Umbilical cord (tissue), 2 donors: ENCODE results near the gene DYRK2. TPM values are rescaled to one million over a fixed set of nuclear protein-coding genes. Genes with fewer than 3 reads are reported as not detected.

ENCODE experiments used
- DNase-seq: peaks from one replicate; pipeline ENCODE4 v3.0.0-alpha.2; 2015; ENCODE audit warnings: low spot score
- total RNA-seq: library from RNA; depleted of rRNA; stranded (reverse); fragments of >200 nt; gene quantifications from one replicate; pipeline ENCODE4 v1.2.3, GENCODE V29; 2014; ENCODE audit warnings: low replicate concordance; ENCODE audit not compliant: insufficient read depth

The DYRK2 gene
- total RNA-seq = 38.3 TPM

DNA sequence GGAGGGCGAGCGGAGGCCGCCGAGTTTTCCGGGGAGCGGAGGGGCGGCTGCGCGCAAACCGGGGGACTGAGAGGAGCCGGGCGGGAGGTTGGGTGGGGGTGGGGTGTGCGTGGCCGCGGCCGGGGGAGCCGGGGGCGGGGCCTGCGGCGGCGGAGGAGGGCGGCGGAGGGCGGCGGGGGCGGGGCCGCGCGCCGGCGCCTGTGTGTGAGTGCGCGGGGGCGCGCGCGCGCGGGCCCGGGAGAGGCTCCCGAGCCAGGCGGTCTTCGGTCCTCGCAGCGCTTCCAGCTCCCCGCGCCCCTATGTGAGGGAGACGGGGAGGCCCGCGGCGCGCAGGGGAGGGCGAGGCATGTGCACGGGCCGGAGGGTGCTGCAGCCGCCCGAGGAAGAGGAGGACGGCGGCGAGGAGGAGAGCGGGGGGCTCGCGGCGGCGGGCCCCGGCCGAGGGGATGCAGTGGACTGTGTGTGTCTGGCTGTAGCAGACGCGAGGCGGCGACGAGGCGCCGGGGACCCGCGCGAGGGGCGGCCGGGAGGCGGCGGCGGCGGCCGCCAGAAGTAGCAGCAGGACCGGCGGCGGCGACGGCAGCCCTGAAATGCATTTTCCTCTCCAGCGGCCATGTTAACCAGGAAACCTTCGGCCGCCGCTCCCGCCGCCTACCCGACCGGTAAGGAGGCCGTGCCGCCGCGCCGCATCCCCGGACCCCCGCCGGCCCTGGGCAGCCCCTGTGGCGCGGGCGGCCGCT, at the start of gene DYRK2:
Gene DYRK2, plus strand, starts transcription at position 225 of the 740 bp plus-strand sequence. Its CDS starts 389 bp downstream, at position 614.
- peak; percentile 88 for DNase-seq

GRCh38 chr12:67599691-67600090, 48.9 kb upstream of the DYRK2 start:
- no peak for DNase-seq

- no peak for DNase-seq
Observed at GRCh38 chr12:67601126-67601525, 47.4 kb upstream of the DYRK2 start.

DNA sequence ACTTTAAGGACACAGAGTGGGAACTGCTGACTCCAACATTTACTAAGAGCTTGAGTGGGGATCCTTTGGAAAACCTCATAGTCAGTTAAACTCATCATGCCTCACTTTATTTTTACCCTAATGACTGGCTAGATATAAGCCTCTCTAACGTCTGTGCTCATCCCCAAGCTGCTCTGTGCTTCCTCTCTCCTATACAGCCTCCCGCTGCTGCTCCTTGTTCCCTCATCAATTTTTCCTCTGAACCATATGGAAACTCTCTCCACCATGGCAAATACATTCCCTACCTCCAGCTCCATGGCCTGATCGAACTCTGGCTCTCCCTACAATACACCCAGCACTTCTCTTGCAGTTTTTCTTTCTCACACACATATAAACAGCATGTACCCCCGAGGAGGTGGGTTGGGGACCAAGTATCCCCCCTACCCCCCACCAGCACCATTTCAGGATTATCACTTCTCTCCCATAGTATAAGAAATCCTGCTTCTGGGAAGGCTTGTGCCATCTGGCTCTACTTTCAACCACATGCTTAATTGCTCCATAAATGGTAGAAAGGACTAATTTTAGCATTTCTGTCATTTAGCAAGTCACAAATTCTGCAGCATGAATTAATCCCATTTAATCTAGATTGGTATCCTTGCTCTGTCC, 39.2 kb upstream of the DYRK2 start:
- DNase-seq = no peak

GRCh38 chr12:67613040-67613439, 35.5 kb upstream of the DYRK2 start:
- no peak for DNase-seq

GRCh38 chr12:67617629-67618028, 30.9 kb upstream of the DYRK2 start:
- no peak for DNase-seq

DNA sequence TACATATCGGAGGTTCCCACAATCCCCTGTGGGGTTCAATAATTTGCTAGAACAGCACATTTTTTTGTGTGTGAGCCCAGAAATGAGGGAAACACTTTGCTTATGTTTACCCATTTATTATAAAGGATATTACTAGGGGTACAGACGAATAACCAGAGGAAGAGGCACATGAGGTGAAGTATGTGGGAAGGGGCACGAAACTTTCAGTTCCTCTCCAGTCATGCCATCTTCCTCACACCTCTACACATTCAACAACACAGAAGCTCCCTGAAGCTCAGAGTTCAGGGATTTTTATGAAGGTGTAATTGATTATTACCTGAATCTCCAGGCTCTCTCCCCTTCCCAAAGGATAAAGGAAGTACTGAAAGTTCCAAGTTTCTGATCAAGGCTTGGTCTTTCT, 30.2 kb upstream of the DYRK2 start:
- DNase-seq = no peak

DNA sequence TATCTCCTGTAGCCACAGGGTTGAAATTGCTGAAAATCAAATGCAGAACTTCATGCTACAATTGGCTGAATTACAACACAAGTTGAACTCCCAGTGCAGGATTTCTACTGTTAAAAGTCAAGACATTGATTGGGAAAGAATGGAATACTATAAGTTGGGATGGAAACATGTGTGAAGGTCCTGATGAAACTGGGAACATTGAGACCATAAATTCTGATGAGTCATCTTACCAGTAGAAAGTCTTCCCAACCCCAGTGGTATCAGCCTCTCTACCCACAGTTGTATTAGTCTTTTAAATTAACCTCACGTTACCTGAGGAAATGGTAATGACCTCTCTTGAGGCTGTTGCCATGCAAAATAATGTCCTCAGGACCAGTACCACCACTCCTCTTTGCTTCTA, 27.4 kb upstream of the DYRK2 start:
- DNase-seq = no peak

DNA sequence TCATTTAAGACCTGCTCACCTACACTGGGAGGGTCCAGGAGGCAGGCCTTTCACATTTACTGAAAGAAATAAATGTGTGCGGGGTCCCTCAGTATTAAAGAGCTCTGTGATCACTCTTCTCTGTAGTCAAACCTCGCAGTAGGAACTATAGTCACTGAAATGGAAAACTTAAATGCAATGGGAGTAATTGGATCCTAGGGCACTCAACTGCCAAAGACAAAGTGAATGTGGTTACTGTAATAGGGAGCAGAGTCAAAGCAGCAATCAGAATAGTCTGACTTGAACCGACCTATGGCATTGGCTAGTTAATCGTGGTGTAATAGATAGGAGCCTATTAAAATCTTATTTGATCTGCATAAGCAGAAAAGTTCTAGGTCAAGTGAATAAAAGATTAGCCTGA, 26.6 kb upstream of the DYRK2 start:
- no peak for DNase-seq

DNA sequence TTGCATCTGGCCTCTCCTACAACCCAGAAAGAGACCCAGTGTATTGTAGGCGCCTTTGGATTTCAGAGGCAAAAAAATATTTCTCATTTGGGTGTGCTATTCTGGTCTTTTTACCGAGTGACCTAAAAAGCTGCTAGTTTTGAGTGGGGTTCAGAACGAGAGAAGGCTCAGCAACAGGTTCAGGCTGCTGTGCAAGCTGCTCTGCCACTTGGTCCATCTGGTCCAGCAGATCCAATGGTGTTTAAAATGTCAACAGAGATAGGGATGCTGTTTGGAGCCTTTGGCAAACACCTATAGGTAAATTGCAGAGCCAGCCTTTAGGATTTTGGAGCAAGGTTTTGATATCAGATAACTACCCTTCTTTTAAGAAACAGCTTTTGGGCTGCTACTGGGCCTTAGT, 25.3 kb upstream of the DYRK2 start:
- no peak for DNase-seq

DNA sequence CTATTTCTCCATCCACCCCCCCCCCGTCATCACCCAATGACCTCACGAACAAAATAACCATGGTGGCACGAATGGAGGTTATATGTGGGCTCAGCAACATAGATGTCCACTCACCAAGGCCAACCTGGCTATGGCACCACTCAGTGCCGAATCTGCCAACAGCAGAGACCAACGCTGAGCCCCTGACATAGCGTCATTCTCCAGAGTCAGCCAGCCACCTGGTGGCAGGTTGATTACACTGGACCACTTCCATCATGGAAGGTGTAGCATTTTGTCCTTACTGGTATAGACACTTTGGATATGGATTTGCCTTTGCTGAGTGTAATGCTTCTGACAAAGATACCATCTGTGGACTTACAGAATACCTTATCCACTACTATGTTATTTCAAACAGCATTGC, 24.2 kb upstream of the DYRK2 start:
- DNase-seq = no peak

DNA sequence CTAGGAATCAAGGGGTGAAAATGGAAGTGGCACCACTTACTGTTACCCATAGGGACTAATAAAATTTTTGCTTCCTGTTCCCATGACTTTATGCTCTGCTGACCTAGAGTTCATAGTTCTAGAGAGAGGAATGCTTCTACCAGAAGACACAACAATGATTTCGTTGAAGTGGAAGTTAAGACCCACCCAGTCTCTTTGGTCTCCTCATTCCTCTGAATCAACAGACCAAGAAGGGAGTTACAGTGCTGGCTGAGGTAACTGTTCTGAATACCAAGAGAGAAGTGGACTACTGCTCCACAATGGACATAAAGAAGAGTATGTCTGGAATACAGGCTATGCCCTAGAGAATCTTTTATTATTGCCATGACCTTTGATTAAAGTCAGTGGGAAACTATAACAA, 23.5 kb upstream of the DYRK2 start:
- no peak for DNase-seq

DNA sequence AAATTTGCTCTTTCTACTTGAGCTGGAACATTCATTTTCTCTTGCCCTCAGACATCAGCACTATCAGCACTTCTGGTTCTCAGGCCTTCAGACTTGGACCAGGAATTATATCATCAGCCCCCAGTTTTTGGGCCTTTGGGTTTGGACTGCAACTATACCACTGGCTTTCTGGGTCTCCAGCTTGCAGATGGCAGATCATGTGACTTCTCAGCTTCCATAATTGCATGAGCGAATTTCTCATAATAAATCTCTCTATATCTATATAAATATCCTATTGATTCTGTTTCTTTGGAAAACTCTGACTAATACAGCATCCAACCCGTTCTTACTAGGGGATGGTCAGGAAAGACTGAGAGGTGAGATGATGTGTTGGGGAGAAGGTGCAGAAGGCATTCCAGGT, 22.4 kb upstream of the DYRK2 start:
- no peak for DNase-seq

GRCh38 chr12:67630373-67631088, 18.0 kb upstream of the DYRK2 start:
- peak; percentile 28 for DNase-seq

GRCh38 chr12:67632005-67632404, 16.5 kb upstream of the DYRK2 start:
- DNase-seq = no peak

DNA sequence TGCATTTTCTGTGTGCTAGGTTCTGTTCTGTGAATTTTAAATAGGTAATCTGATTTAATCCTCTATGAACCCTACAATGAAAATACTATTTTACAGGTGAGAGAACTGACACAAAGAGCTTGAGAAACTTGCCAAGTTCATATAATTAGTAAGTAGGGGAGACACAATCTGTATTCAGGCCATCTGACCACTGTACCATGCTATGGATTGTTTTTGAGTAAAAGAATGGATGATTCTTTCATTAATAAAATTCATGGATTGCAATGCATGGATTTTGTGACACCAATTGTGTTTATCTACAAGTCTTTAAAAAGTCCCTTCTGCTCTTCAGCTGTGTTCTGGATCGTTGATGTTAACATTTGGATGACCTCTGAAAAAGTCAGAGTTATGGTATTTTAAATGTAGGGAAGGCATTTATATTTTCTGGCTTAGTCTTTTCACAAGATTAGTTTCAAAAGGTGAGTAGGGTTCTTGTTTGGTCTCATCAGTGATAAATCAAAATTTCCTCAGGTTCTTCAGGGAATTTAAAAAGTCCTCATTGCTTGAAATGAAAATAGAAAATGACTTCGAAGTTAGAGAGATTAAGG, 15.4 kb upstream of the DYRK2 start:
- no peak for DNase-seq

DNA sequence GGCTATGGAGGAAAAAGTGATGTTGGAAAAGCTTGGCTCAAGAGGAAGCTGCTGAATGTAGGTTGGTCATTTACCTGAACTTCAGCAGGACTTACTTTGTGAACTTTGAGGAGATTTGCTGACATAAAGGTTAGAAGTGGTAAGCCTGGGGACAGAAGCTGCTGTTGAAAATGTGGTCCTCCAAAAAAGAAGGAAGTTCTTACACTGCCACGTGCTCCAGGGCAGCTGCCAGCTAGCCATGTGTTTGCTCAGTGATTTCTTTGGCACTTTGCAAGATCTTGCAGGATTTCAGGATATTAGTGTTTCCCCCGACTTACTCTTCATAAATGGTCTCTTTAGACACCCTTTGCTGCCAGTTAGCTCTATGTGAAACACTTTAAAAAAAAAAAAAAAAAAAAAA, 14.8 kb upstream of the DYRK2 start:
- peak; percentile 21 for DNase-seq

- DNase-seq = no peak
Observed at GRCh38 chr12:67634303-67634761, 14.2 kb upstream of the DYRK2 start.

DNA sequence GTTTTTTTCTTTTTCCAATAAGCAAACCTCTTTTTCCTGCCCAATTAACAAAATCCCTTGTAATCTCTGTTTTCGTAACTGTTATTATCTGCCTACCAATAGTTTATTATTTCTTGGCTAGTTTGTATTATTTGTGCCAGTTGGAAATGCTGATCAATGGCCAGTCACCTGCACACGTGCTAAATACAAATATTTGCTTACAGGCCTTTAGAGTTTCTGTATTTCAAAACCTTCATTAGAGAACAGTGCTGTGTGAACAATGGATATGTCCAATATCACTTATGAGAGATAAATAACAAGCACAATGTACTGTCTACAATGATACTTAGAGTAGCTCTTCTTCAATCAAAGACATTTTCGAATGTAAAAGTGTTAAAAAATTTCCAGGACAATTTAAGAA, 10.8 kb upstream of the DYRK2 start:
- DNase-seq = no peak

DNA sequence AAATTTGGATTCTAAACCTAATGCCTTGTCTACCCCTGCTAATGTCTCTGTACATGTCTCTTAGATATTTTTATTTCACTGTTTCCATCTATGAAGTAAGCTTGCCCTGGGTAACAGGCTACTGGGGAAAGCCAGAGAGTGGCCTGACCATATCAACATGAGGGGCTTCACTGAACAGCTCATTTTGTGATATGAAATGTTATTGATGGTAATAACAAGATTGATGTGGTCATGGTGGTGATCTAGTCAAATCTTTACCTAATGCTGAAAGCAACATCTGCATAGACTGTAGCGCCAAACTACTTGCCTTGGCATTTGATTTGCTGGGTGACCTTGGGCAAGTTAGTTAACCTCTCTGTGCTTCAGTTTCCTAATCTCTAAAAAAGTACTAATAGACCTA, 9.9 kb upstream of the DYRK2 start:
- DNase-seq = no peak

DNA sequence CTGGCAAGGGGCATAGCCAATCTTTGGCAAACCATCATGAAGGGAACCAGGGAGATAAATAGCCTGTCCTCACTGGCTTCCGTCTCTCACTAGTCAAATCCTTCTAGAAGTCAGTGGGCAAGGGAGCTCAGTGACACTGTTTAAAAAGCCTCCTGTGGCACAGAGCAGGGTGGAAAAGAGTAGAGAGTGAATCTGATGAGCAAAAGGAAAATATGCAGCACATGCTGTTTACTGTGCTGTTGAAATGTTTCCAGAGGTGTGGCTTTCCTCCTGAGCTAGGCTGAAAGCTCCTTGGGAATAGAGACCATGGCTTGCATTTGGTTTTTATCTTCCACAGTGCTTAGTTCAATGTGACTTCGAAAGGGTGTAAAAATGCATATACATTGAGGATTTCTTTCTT, 7.7 kb upstream of the DYRK2 start:
- peak; percentile 66 for DNase-seq

- DNase-seq = no peak
Observed at GRCh38 chr12:67645126-67645525, 3.4 kb upstream of the DYRK2 start.
